ENCODE data around the gene TRAF2. TPM values are rescaled to one million over a fixed set of nuclear protein-coding genes. Genes with fewer than 3 reads are reported as not detected.

Gene TRAF2
- total and polyA plus RNA-seq, 10 donors, result 13.6 to 49.7 (median 24.3) TPM

GRCh38 chr9:136858844-136859757 is 27.2 kb upstream of the TRAF2 start:
- TF ChIP-seq POLR2AphosphoS5 (IDR thresholded peaks at IDR 0.05) (peak in 2 of 3 donors; percentile 32 to 36), POLR2A (IDR thresholded peaks at IDR 0.05) (no peak)
- TF ChIP-seq, protein P1, sequence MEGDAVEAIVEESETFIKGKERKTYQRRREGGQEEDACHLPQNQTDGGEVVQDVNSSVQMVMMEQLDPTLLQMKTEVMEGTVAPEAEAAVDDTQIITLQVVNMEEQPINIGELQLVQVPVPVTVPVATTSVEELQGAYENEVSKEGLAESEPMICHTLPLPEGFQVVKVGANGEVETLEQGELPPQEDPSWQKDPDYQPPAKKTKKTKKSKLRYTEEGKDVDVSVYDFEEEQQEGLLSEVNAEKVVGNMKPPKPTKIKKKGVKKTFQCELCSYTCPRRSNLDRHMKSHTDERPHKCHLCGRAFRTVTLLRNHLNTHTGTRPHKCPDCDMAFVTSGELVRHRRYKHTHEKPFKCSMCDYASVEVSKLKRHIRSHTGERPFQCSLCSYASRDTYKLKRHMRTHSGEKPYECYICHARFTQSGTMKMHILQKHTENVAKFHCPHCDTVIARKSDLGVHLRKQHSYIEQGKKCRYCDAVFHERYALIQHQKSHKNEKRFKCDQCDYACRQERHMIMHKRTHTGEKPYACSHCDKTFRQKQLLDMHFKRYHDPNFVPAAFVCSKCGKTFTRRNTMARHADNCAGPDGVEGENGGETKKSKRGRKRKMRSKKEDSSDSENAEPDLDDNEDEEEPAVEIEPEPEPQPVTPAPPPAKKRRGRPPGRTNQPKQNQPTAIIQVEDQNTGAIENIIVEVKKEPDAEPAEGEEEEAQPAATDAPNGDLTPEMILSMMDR (IDR thresholded peaks at IDR 0.05 in 8 of 11, conservative IDR thresholded peaks at IDR 0.05 in 3 of 11), result no peak
- Histone ChIP-seq H3K9me3 (no peaks in the 10 kb centered on the region), H3K27ac (peak overlapping the region in 1 of 8 donors; percentile 11), H3K4me1 (peaks cover 0 to 60% (median 24%) of the 10 kb centered on the region in 6 donors), H3K4me3 (no peak overlapping the region), H3K27me3 (replicated peaks in 1 of 7) (no peaks in the 10 kb centered on the region), H3K36me3 (peaks cover 0 to 72% (median 37%) of the 10 kb centered on the region in 6 donors)
- intact Hi-C loops (cut with DNase I; ENCODE audit: low total_unique reads), result no loop called here
- peak; percentile 67 for DNase-seq
- WGBS, 5 donors, result 77 to 87% (median 85%) methylated on average over 11 to 20 of the region's 20 CpGs

GRCh38 chr9:136860529-136860928 is 25.8 kb upstream of the TRAF2 start:
- Histone ChIP-seq H3K4me3 (no peak overlapping the region), H3K27ac (peak overlapping the region in 2 of 8 donors; percentile 12 to 27), H3K9me3 (no peaks in the 10 kb centered on the region), H3K36me3 (peaks cover 0 to 77% (median 40%) of the 10 kb centered on the region in 6 donors), H3K27me3 (replicated peaks in 1 of 7) (no peaks in the 10 kb centered on the region), H3K4me1 (peaks cover 12 to 61% (median 26%) of the 10 kb centered on the region in 6 donors)
- DNase-seq, result peak; percentile 62
- intact Hi-C loops (cut with DNase I; ENCODE audit: low total_unique reads), result no loop called here
- WGBS, 5 donors, result 84 to 95% (median 90%) methylated on average over 7 to 9 of the region's 9 CpGs
- no peak for TF ChIP-seq POLR2A (IDR thresholded peaks at IDR 0.05)
- no peak for TF ChIP-seq POLR2AphosphoS5 (IDR thresholded peaks at IDR 0.05)
- TF ChIP-seq, protein P1 (IDR thresholded peaks at IDR 0.05 in 8 of 11, conservative IDR thresholded peaks at IDR 0.05 in 3 of 11), result no peak

GRCh38 chr9:136860933-136861873 is 25.1 kb upstream of the TRAF2 start:
- WGBS, 5 donors, result 93 to 97% (median 94%) methylated on average over 16 to 22 of the region's 22 CpGs
- peak; percentile 68 for DNase-seq
- Histone ChIP-seq H3K9me3 (no peaks in the 10 kb centered on the region), H3K4me3 (no peak overlapping the region), H3K4me1 (peaks cover 12 to 57% (median 26%) of the 10 kb centered on the region in 6 donors), H3K27ac (peak overlapping the region in 2 of 8 donors; percentile 12 to 27), H3K36me3 (peaks cover 0 to 77% (median 40%) of the 10 kb centered on the region in 6 donors), H3K27me3 (replicated peaks in 1 of 7) (no peaks in the 10 kb centered on the region)
- intact Hi-C loops (cut with DNase I; ENCODE audit: low total_unique reads), result no loop called here
- TF ChIP-seq, protein P1 (IDR thresholded peaks at IDR 0.05 in 8 of 11, conservative IDR thresholded peaks at IDR 0.05 in 3 of 11), result no peak
- TF ChIP-seq POLR2AphosphoS5 (IDR thresholded peaks at IDR 0.05), result peak in 1 of 3 donors; percentile 53

All from spleen (tissue), 11 donors.